ENCODE data around the gene FERMT2. TPM values are rescaled to one million over a fixed set of nuclear protein-coding genes. Genes with fewer than 3 reads are reported as not detected.
"Not testable (repeated sequence)": the region's sequence is repeated elsewhere in the genome, so short reads cannot be mapped to it uniquely, and the experiment has no call there.

The FERMT2 gene
- total RNA-seq, 2 experiments from 2014 or later = 2.1 to 3.6 TPM

DNA sequence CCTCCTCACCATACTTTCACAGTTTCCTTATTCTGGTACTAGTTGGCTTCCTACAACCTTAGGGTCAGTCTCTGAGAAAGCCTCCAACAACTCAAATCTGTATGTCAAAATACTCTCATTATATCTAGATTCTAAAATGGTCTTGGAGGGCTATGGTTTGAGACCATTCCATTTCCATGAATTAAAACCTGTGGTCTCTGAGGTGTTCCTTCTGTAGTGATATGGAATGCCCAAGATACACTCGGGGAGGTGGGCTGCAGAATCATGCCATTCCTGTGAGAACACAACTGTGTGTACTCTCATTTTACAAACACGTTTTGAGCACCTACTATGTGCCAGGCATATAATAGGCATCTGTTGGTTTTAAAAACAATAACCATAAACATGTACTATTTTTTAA is 74.0 kb downstream of the FERMT2 start:
- Mint-ChIP-seq H3K4me1 (no peaks in the 10 kb centered on the region), H3K4me3 (no peak overlapping the region), H3K27me3 (no peaks in the 10 kb centered on the region), H3K36me3 (ENCODE audit: low read depth) (no peaks in the 10 kb centered on the region), H3K27ac (no peak overlapping the region), H3K9me3 (ENCODE audit: low read depth) (no peaks in the 10 kb centered on the region)
- no peak for DNase-seq
- ATAC-seq = no peak
- ChIA-PET POLR2A (no interaction called here), CTCF (interaction anchor here (1.0 kb wide), 1 partner anchor 22 kb away, joined by 3 read pairs; no protein-coding TSS in a partner anchor)
- intact Hi-C loops (cut with DNase I, micrococcal nuclease) = no loop called here

- ChIA-PET CTCF (interaction anchor here (1.0 kb wide), 1 partner anchor 23 kb away, joined by 3 read pairs; no protein-coding TSS in a partner anchor), POLR2A (no interaction called here)
- H3K4me3 Mint-ChIP-seq = no peak overlapping the region
- intact Hi-C loops (cut with DNase I, micrococcal nuclease) = no loop called here
- H3K27ac Mint-ChIP-seq = no peak overlapping the region
- H3K9me3 Mint-ChIP-seq (ENCODE audit: low read depth) = no peaks in the 10 kb centered on the region
- no peaks in the 10 kb centered on the region for H3K27me3 Mint-ChIP-seq
- no peaks in the 10 kb centered on the region for H3K36me3 Mint-ChIP-seq (ENCODE audit: low read depth)
- ATAC-seq (no peak), DNase-seq (no peak)
- no peaks in the 10 kb centered on the region for H3K4me1 Mint-ChIP-seq
These were observed 74.5 kb downstream of the FERMT2 start for GRCh38 chr14:52876311-52876710.

DNA sequence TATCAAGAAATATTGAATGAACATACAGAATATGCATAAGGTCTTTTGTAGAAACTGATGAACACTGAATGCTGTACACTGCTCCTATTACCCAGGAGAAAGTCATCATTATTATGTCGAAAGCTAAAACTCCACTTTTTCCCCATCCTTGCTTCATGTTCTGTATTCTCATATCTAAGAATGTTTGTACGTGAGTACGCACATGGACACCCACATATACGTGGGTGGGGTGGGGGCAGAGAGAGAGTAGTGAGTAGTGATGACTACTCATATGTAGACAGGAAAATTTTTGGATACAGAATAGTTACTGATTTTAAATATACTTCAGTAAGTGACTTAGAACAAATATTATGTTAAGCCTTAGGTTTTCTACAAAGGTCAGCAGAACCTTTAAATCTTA is 75.1 kb downstream of the FERMT2 start:
- CTCF ChIA-PET = interaction anchor here (1.0 kb wide), 1 partner anchor 23 kb away, joined by 3 read pairs; no protein-coding TSS in a partner anchor

GRCh38 chr14:52874389-52874788 is 76.5 kb downstream of the FERMT2 start:
- Mint-ChIP-seq H3K36me3 (ENCODE audit: low read depth) (no peaks in the 10 kb centered on the region), H3K27me3 (no peaks in the 10 kb centered on the region), H3K27ac (no peak overlapping the region), H3K4me3 (no peak overlapping the region), H3K4me1 (no peaks in the 10 kb centered on the region), H3K9me3 (ENCODE audit: low read depth) (no peaks in the 10 kb centered on the region)
- intact Hi-C loops (cut with DNase I, micrococcal nuclease) = no loop called here
- no peak for ATAC-seq
- DNase-seq = no peak
- ChIA-PET POLR2A (no interaction called here), CTCF (interaction anchor here (0.7 kb wide), 1 partner anchor 8 kb away, joined by 3 read pairs; no protein-coding TSS in a partner anchor)

More for the DNA sequence above, 75.1 kb downstream of the FERMT2 start:
- intact Hi-C loops (cut with DNase I, micrococcal nuclease) = no loop called here
- Mint-ChIP-seq H3K9me3 (ENCODE audit: low read depth) (no peaks in the 10 kb centered on the region), H3K4me1 (no peaks in the 10 kb centered on the region), H3K4me3 (no peak overlapping the region), H3K27ac (no peak overlapping the region), H3K36me3 (ENCODE audit: low read depth) (no peaks in the 10 kb centered on the region), H3K27me3 (no peaks in the 10 kb centered on the region)
- DNase-seq (no peak), ATAC-seq (no peak)
- POLR2A ChIA-PET = no interaction called here

DNA sequence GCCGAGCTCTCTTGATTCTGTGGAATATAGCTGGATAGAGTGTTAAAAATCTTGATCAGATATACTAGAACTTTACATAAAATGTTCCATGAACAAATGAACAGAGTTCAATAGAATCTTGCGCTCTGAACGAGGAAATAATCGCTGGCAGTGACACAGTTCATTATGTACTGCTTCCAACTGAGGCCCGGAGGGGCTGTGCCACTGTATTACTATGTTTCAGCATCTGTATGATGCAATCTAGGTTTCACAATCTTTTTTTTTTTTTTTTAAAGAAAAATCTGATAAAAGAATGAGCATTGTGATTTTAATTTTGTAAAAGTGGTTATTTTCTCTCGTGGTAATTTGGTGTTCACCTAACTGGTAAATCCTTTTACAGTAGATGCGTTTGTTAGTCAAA is 77.2 kb downstream of the FERMT2 start:
- intact Hi-C loops (cut with DNase I, micrococcal nuclease) = no loop called here
- ATAC-seq = no peak
- H3K4me3 Mint-ChIP-seq = no peak overlapping the region
- CTCF ChIA-PET = interaction anchor here (0.6 to 0.7 kb wide), 2 partner anchors 9 to 36 kb away, joined by 3 read pairs; no protein-coding TSS in a partner anchor
- no peak for DNase-seq
- no peaks in the 10 kb centered on the region for H3K36me3 Mint-ChIP-seq (ENCODE audit: low read depth)
- H3K27ac Mint-ChIP-seq = no peak overlapping the region
- no peaks in the 10 kb centered on the region for H3K4me1 Mint-ChIP-seq
- no peaks in the 10 kb centered on the region for H3K27me3 Mint-ChIP-seq
- POLR2A ChIA-PET = no interaction called here
- H3K9me3 Mint-ChIP-seq (ENCODE audit: low read depth) = no peaks in the 10 kb centered on the region

DNA sequence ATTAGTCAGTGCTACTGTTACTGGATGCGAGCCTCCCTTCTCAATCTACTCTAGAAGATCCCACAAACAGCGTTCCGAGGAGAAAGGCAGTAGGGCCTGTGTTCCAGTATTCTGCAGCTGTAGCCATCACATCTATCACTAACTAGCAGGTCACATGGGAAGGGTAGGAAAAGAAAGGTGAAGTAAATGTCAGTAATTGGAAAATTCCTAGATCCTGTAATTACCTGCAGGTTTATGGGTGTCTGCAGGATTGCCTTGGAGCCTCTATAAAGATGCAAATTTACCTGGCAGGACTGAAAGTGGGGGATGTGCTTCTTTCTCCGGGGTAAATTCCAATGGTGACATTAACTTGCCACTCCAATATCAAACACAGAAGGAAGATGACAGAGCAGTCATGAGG is 77.8 kb downstream of the FERMT2 start:
- Mint-ChIP-seq H3K27ac (no peak overlapping the region), H3K9me3 (ENCODE audit: low read depth) (no peaks in the 10 kb centered on the region), H3K4me3 (no peak overlapping the region), H3K4me1 (no peaks in the 10 kb centered on the region), H3K27me3 (no peaks in the 10 kb centered on the region), H3K36me3 (ENCODE audit: low read depth) (no peaks in the 10 kb centered on the region)
- CTCF ChIA-PET = interaction anchor here (0.6 kb wide), 1 partner anchor 421 kb away, joined by 3 read pairs; no protein-coding TSS in a partner anchor
- POLR2A ChIA-PET = no interaction called here
- intact Hi-C loops (cut with DNase I, micrococcal nuclease) = no loop called here
- ATAC-seq (no peak), DNase-seq (no peak)

- Mint-ChIP-seq H3K4me1 (no peaks in the 10 kb centered on the region), H3K9me3 (ENCODE audit: low read depth) (no peaks in the 10 kb centered on the region), H3K27me3 (no peaks in the 10 kb centered on the region), H3K27ac (no peak overlapping the region), H3K36me3 (ENCODE audit: low read depth) (no peaks in the 10 kb centered on the region), H3K4me3 (no peak overlapping the region)
- ATAC-seq (no peak), DNase-seq (no peak)
- ChIA-PET POLR2A (no interaction called here), CTCF (interaction anchor here (0.7 kb wide), 1 partner anchor 12 kb away, joined by 3 read pairs; no protein-coding TSS in a partner anchor)
- intact Hi-C loops (cut with DNase I, micrococcal nuclease) = no loop called here
These were observed 79.2 kb downstream of the FERMT2 start for GRCh38 chr14:52871606-52872005.

DNA sequence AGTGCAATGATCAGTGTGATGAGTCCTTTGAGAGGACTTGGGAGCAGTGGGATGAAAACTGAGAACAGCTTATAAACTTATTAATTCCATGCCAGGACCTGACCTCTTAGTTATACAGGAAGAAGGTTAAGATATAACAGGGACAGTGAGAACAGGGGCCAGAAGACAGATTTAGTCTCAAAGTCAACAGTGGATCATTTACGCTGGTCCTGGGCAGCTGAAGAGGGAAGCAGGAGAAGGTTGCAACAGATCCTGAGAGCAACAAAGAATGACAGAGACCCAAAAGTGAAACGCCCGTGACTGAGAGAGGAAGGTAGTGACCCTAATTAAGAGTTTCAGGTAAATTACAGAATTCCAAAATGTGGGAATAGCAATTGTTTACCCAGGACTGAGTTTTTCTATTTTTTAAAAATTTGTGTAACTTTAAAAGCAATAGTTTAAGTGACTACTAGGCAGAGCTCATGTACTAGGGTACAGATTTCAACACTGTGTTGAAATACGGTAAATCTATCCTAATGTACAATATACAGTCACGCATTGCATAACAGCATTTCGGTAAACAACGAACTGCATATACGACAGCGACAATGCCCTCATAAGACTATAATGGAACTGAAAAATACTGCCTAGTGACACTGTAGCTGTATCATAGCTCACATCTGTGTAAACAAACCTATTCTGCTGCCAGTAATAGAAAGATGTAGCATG is 81.8 kb downstream of the FERMT2 start:
- Mint-ChIP-seq H3K36me3 (ENCODE audit: low read depth) (no peaks in the 10 kb centered on the region), H3K9me3 (ENCODE audit: low read depth) (no peaks in the 10 kb centered on the region), H3K27ac (no peak overlapping the region)

GRCh38 chr14:52864893-52865292 is 86.0 kb downstream of the FERMT2 start:
- not testable (repeated sequence) for H3K36me3 Mint-ChIP-seq (ENCODE audit: low read depth)
- CTCF ChIA-PET = interaction anchor here (0.6 kb wide), 1 partner anchor 52 kb away, joined by 3 read pairs; no protein-coding TSS in a partner anchor

More for the DNA sequence above, 81.8 kb downstream of the FERMT2 start:
- H3K4me1 Mint-ChIP-seq = no peaks in the 10 kb centered on the region
- H3K4me3 Mint-ChIP-seq = no peak overlapping the region
- CTCF ChIA-PET = interaction anchor here (1.0 kb wide), 2 partner anchors 40 to 106 kb away, joined by 3 read pairs; no protein-coding TSS in a partner anchor
- POLR2A ChIA-PET = no interaction called here
- intact Hi-C loops (cut with DNase I, micrococcal nuclease) = no loop called here
- no peaks in the 10 kb centered on the region for H3K27me3 Mint-ChIP-seq
- ATAC-seq (no peak), DNase-seq (no peak)

DNA sequence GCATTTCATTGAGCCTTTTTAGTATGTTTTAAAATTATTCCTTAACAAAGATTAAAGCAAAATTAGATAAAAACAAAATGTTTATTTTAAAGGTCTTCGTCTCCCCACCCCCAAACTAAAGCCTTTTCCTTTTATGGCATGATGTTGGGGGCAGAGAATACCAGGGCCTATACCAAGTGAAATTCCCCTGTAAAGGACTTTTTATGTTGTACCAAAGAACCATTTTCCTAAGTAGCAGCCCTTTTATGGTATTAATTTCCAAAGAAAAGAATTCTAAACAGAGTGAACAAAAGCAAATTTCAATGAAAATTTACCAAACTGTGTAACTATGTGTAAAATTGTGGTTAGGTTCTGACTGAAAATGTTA is 87.5 kb downstream of the FERMT2 start:
- intact Hi-C loops (cut with DNase I, micrococcal nuclease) = no loop called here
- DNase-seq (no peak), ATAC-seq (no peak)
- ChIA-PET POLR2A (no interaction called here), CTCF (no interaction called here)
- Mint-ChIP-seq H3K9me3 (ENCODE audit: low read depth) (no peaks in the 10 kb centered on the region), H3K27me3 (no peaks in the 10 kb centered on the region), H3K36me3 (ENCODE audit: low read depth) (no peaks in the 10 kb centered on the region), H3K4me1 (no peaks in the 10 kb centered on the region), H3K27ac (no peak overlapping the region), H3K4me3 (no peak overlapping the region)

More at GRCh38 chr14:52864893-52865292, 86.0 kb downstream of the FERMT2 start:
- intact Hi-C loops (cut with DNase I, micrococcal nuclease); POLR2A ChIA-PET; DNase-seq; ATAC-seq; H3K4me1 Mint-ChIP-seq; H3K4me3 Mint-ChIP-seq; H3K9me3 Mint-ChIP-seq (ENCODE audit: low read depth); H3K27me3 Mint-ChIP-seq; H3K27ac Mint-ChIP-seq: not testable (repeated sequence)

DNA sequence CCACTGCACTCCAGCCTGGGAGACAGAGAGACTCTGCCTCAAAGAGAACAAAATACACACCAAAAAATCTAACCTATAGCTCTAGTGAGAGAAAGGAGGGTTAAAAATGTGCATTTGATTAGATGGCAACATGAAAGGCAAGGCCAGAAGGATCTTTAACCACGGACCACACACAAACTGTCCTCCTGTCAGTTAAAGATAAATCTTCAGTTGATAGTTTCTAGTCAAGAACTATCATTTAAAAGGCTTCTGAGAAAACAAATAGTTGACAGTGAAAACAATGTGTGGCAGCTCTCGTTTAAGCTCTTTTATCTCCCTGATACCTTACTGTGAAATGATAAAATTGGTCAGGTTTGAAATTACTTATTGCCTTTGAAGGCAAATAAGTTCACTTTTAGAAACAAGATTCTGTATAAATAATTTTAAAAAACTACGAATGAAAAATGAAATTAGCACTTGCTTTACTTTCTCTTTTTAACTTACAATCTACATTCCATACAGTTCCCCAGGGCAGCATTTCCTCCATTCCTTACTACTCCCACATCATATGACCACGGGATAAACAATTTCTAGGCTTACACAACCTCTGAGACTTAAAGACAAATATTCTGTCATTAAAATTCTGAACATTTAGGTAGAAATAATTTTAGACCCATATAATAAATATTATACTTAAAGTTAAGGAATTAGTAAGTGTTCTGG is 88.1 kb downstream of the FERMT2 start:
- Mint-ChIP-seq H3K36me3 (ENCODE audit: low read depth) (no peaks in the 10 kb centered on the region), H3K4me3 (no peak overlapping the region), H3K4me1 (no peaks in the 10 kb centered on the region), H3K27me3 (no peaks in the 10 kb centered on the region), H3K9me3 (ENCODE audit: low read depth) (no peaks in the 10 kb centered on the region), H3K27ac (no peak overlapping the region)
- ATAC-seq (no peak), DNase-seq (no peak)
- intact Hi-C loops (cut with DNase I, micrococcal nuclease) = no loop called here
- POLR2A ChIA-PET = no interaction called here
- CTCF ChIA-PET = no interaction called here

DNA sequence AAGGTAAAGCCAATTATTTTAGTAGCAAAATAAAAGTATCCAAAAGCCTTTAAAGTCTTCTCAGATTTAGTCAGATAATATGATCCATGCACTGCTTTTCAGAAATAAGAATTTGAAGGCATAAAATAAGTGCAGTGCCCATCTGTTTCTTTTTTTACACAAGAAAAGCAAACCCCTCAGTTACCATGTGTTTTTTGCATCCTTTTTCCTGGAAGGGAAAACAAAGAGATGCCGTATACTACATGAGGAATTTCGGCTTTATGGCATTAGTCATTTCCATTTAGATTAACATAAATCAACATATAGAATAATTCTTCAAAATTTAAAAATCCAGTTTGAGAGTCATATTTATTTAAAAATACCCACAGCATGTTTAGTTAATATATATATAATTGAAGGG is 89.4 kb downstream of the FERMT2 start:
- intact Hi-C loops (cut with DNase I, micrococcal nuclease) = no loop called here
- Mint-ChIP-seq H3K9me3 (ENCODE audit: low read depth) (no peaks in the 10 kb centered on the region), H3K4me1 (no peaks in the 10 kb centered on the region), H3K27ac (no peak overlapping the region), H3K4me3 (no peak overlapping the region), H3K27me3 (no peaks in the 10 kb centered on the region), H3K36me3 (ENCODE audit: low read depth) (no peaks in the 10 kb centered on the region)
- ATAC-seq (no peak), DNase-seq (no peak)
- CTCF ChIA-PET = no interaction called here
- POLR2A ChIA-PET = no interaction called here

Data from activated CD4-positive, alpha-beta T cell treated with anti-CD3 and anti-CD28 coated beads for 36 hours (primary cell).